Thoracic aorta (tissue), 2 donors: Measurements from ENCODE around the gene ASB5. TPM values are rescaled to one million over a fixed set of nuclear protein-coding genes. Genes with fewer than 3 reads are reported as not detected.

Experiments
- ATAC-seq: fragments of 150-250 bp; one replicate; pipeline ENCODE4 v1.8.0; 2017; ENCODE audit warnings: low read depth; ENCODE audit not compliant: insufficient number of reproducible peaks, low FRiP score
- DNase-seq: peaks from one replicate; pipeline ENCODE4 v3.0.0-alpha.2; 2020; ENCODE audit warnings: low spot score
- H3K27ac ChIP-seq, 2 donors: fragments of 200-600 bp; sonication (generic); 1 replicate in 1 of 2; 2 replicates in 1 of 2; pipeline ENCODE4 v1.5.1; 2016; ENCODE audit warnings: mild to moderate bottlenecking in 2 of 2, moderate library complexity in 2 of 2
- H3K27me3 ChIP-seq: fragments of 200-600 bp; sonication (generic); replicated peaks from 2 replicates; pipeline ENCODE4 v1.6.0; 2016; ENCODE audit warnings: mild to moderate bottlenecking; ENCODE audit not compliant: insufficient read depth
- H3K36me3 ChIP-seq: fragments of 200-600 bp; sonication (generic); one replicate; pipeline ENCODE4 v1.5.1; 2016
- H3K4me1 ChIP-seq, 2 donors: fragments of 200-600 bp; sonication (generic); 1 replicate in 1 of 2; 2 replicates in 1 of 2; pipeline versions ENCODE4 v1.5.1 to v1.6.0; 2016; ENCODE audit warnings: low read depth in 2 of 2, mild to moderate bottlenecking in 1 of 2; ENCODE audit not compliant: control insufficient read depth in 1 of 2
- H3K4me3 ChIP-seq: fragments of 200-600 bp; sonication (generic); 2 replicates; pipeline ENCODE4 v1.5.1; 2016; ENCODE audit warnings: mild to moderate bottlenecking
- H3K9me3 ChIP-seq: fragments of 200-600 bp; sonication (generic); 2 replicates; pipeline ENCODE4 v1.5.1; 2016
- CTCF ChIP-seq: fragments of 200-600 bp; sonication (generic); IDR thresholded peaks from one replicate; pipeline ENCODE4 v1.5.1; 2019; ENCODE audit warnings: antibody characterized with exemption
- total RNA-seq, 2 donors: library from RNA; depleted of rRNA; stranded (reverse); fragments of >200 nt; gene quantifications; one replicate each; pipeline versions ENCODE4 v1.1.0 to v1.2.3, GENCODE V29; 2016

Gene ASB5
- not detected for total RNA-seq

GRCh38 chr4:176268963-176269362, at the start of gene ASB5:
ASB5 (minus strand) TSS chr4:176269222; CDS start chr4:176269108, 114 bp downstream.
- no peak for TF ChIP-seq CTCF
- DNase-seq (no peak), ATAC-seq (no peak)
- H3K4me3 ChIP-seq = no peak within 1 kb of the TSS
- H3K27ac ChIP-seq = no peak within 1 kb of the TSS
- peaks cover 0 to 3% of the 10 kb centered on the region in 2 donors for H3K4me1 ChIP-seq
- no peaks in the 10 kb centered on the region for H3K9me3 ChIP-seq
- no peaks in the 10 kb centered on the region for H3K36me3 ChIP-seq
- H3K27me3 ChIP-seq = no peaks in the 10 kb centered on the region

DNA sequence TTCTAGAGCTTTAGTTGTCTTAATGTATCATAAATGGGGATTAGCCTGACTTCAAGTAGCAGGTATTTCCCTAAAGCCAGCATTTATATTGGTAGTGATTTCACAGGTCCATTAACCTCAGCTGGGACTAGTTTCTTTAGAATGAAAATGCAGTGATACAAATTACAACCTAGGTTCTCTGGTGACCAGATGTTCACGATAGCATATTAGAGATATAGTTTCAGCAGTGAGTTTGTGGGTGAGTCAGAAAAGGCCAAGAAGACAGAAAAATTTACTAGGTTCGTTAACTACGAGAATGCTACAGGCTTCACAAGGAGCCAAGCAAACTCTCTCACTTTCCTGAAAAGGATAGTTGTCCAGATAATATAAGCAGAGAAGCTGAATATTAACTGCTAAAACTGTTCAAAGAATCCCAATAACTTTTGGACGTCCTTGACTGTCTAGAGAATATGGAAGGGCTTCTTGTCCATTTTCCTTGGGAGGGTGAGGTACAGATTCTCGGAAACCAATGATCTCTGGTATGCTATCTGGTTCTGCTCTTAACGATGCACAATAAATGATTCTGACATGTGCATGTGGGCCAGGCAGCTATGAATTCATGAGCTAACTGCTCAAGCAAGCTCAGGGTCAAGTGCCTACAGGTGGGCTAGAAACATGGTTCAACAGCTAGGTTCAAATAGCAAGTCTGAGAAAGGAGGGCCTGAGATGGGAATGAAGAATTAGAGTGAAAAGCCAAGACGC, 44.7 kb upstream of the ASB5 start:
- DNase-seq (no peak), ATAC-seq (no peak)
- Histone ChIP-seq H3K9me3 (no peaks in the 10 kb centered on the region), H3K36me3 (no peaks in the 10 kb centered on the region), H3K4me1 (no peaks in the 10 kb centered on the region), H3K27ac (no peak overlapping the region), H3K27me3 (no peaks in the 10 kb centered on the region), H3K4me3 (no peak overlapping the region)
- no peak for TF ChIP-seq CTCF

- no peak for ATAC-seq
- DNase-seq = no peak
- Histone ChIP-seq H3K36me3 (no peaks in the 10 kb centered on the region), H3K9me3 (no peaks in the 10 kb centered on the region), H3K4me1 (no peaks in the 10 kb centered on the region), H3K27me3 (no peaks in the 10 kb centered on the region), H3K4me3 (no peak overlapping the region), H3K27ac (no peak overlapping the region)
- no peak for TF ChIP-seq CTCF
Observed at GRCh38 chr4:176309772-176310171, 40.8 kb upstream of the ASB5 start.

DNA sequence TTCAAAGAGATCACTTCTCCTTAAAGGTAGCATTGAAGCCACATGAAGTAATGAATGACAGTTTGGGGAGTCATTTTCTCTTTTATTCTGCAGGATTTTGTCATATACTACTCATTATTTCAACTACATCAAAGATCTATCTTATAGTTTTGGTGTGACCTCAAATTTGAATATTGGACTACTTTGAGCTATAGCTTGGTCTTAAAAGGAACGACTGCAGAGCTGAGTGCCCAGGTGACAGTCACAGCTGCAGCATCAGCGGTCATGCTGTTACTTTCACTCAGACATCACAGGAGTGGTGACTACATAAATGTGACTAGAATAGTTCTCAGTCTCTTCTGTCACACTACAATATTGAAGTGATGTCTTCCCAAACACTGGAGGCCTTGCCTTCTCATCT, 40.0 kb upstream of the ASB5 start:
- no peaks in the 10 kb centered on the region for H3K36me3 ChIP-seq
- ATAC-seq (no peak), DNase-seq (no peak)
- no peaks in the 10 kb centered on the region for H3K27me3 ChIP-seq
- H3K27ac ChIP-seq = no peak overlapping the region
- H3K9me3 ChIP-seq = no peaks in the 10 kb centered on the region
- H3K4me3 ChIP-seq = no peak overlapping the region
- no peaks in the 10 kb centered on the region for H3K4me1 ChIP-seq
- TF ChIP-seq CTCF = no peak

- Histone ChIP-seq H3K4me1 (no peaks in the 10 kb centered on the region), H3K4me3 (no peak overlapping the region), H3K36me3 (no peaks in the 10 kb centered on the region), H3K27me3 (no peaks in the 10 kb centered on the region), H3K27ac (no peak overlapping the region), H3K9me3 (no peaks in the 10 kb centered on the region)
- TF ChIP-seq CTCF = no peak
- DNase-seq (no peak), ATAC-seq (no peak)
Observed at GRCh38 chr4:176308441-176308840, 39.4 kb upstream of the ASB5 start.
